ENCODE results near the gene MAEL.

Gene MAEL

GRCh38 chr1:166951050-166951449 lies 38.0 kb upstream of the MAEL start:
- no peak for TF ChIP-seq CTCF (conservative IDR thresholded peaks at IDR 0.05; ENCODE audit: control insufficient read depth, insufficient read depth, low read depth, low read length)
- no peak for DNase-seq (ENCODE audit: low read depth)
- no peak overlapping the region for H3K4me3 ChIP-seq (ENCODE audit: control insufficient read depth, low read depth, low read length)

- peak; percentile 40 for DNase-seq (ENCODE audit: low read depth)
- H3K4me3 ChIP-seq (ENCODE audit: control insufficient read depth, low read depth, low read length): no peak overlapping the region
- TF ChIP-seq CTCF (conservative IDR thresholded peaks at IDR 0.05; ENCODE audit: control insufficient read depth, insufficient read depth, low read depth, low read length): no peak
Measured at GRCh38 chr1:166952002-166952746, 36.9 kb upstream of the MAEL start.

- DNase-seq (ENCODE audit: low read depth): no peak
- H3K4me3 ChIP-seq (ENCODE audit: control insufficient read depth, low read depth, low read length): no peak overlapping the region
- no peak for TF ChIP-seq CTCF (conservative IDR thresholded peaks at IDR 0.05; ENCODE audit: control insufficient read depth, insufficient read depth, low read depth, low read length)
Measured at GRCh38 chr1:166953491-166953890, 35.6 kb upstream of the MAEL start.

GRCh38 chr1:166956057-166956850 lies 32.8 kb upstream of the MAEL start:
- DNase-seq (ENCODE audit: low read depth): no peak
- no peak for TF ChIP-seq CTCF (conservative IDR thresholded peaks at IDR 0.05; ENCODE audit: control insufficient read depth, insufficient read depth, low read depth, low read length)
- no peak overlapping the region for H3K4me3 ChIP-seq (ENCODE audit: control insufficient read depth, low read depth, low read length)

- DNase-seq (ENCODE audit: low read depth): no peak
- no peak overlapping the region for H3K4me3 ChIP-seq (ENCODE audit: control insufficient read depth, low read depth, low read length)
- no peak for TF ChIP-seq CTCF (conservative IDR thresholded peaks at IDR 0.05; ENCODE audit: control insufficient read depth, insufficient read depth, low read depth, low read length)
Measured at GRCh38 chr1:166956872-166957271, 32.2 kb upstream of the MAEL start.

GRCh38 chr1:166960858-166961474 lies 28.1 kb upstream of the MAEL start:
- no peak for DNase-seq (ENCODE audit: low read depth)
- H3K4me3 ChIP-seq (ENCODE audit: control insufficient read depth, low read depth, low read length): no peak overlapping the region
- TF ChIP-seq CTCF (conservative IDR thresholded peaks at IDR 0.05; ENCODE audit: control insufficient read depth, insufficient read depth, low read depth, low read length): no peak

Data from fibroblast of mammary gland (primary cell).